Measurements from ENCODE around the gene MXRA7.

GRCh38 chr17:76685846-76686245 lies 24.9 kb downstream of the MXRA7 start:
- no peak for TF ChIP-seq CTCF (IDR thresholded peaks at IDR 0.05)
- no peak for TF ChIP-seq POLR2A (IDR thresholded peaks at IDR 0.05)

Data from sigmoid colon (tissue), 3 donors.